HepG2 (cell line): ENCODE results near the gene PSRC1. TPM values are rescaled to one million over a fixed set of nuclear protein-coding genes. Genes with fewer than 3 reads are reported as not detected.

Source experiments
- BHLHE40 ChIP-seq: IDR thresholded peaks from 2 replicates; pipeline ENCODE4 v1.6.1; 2011; ENCODE audit warnings: low read length, improper control_type of control experiment
- CCAR2 ChIP-seq: fragments of 200-400 bp; formaldehyde crosslinking; optimal IDR thresholded peaks from 2 replicates; pipeline ENCODE3; 2018; ENCODE audit warnings: low read depth, mild to moderate bottlenecking, low read length, moderate library complexity
- JARID2 ChIP-seq: sonication (generic); formaldehyde crosslinking; IDR thresholded peaks from 2 replicates; pipeline ENCODE4 v1.8.1; 2023; ENCODE audit warnings: missing genetic modification reagents, inconsistent platforms; ENCODE audit not compliant: insufficient replicate concordance
- RFX3 ChIP-seq: IDR thresholded peaks from 2 replicates; pipeline ENCODE4 v1.6.1; 2016; ENCODE audit warnings: missing biosample characterization, missing genetic modification reagents
- SP2 ChIP-seq: sonication (generic); formaldehyde crosslinking; IDR thresholded peaks from 2 replicates; pipeline ENCODE4 v1.5.1; 2020; ENCODE audit warnings: mild to moderate bottlenecking, missing genetic modification reagents
- TEF ChIP-seq: sonication (generic); formaldehyde crosslinking; IDR thresholded peaks from 2 replicates; pipeline ENCODE4 v1.5.0; 2020; ENCODE audit warnings: missing genetic modification reagents
- THYN1 ChIP-seq: sonication (generic); formaldehyde crosslinking; IDR thresholded peaks from 2 replicates; pipeline ENCODE4 v1.8.1; 2023; ENCODE audit warnings: low read depth, mild to moderate bottlenecking, moderate library complexity, missing genetic modification reagents, borderline replicate concordance
- ZFP36L2 ChIP-seq: sonication (generic); formaldehyde crosslinking; IDR thresholded peaks from 2 replicates; pipeline ENCODE4 v1.4.0; 2020; ENCODE audit warnings: missing genetic modification reagents
- ZFP62 ChIP-seq: sonication (generic); formaldehyde crosslinking; IDR thresholded peaks from 2 replicates; pipeline ENCODE4 v1.4.0; 2020; ENCODE audit warnings: missing genetic modification reagents
- ZNF138 ChIP-seq: sonication (generic); formaldehyde crosslinking; IDR thresholded peaks from 2 replicates; pipeline ENCODE4 v1.5.0; 2020; ENCODE audit warnings: mild to moderate bottlenecking, low read depth, missing genetic modification reagents
- ZNF460 ChIP-seq: sonication (generic); formaldehyde crosslinking; IDR thresholded peaks from 2 replicates; pipeline ENCODE4 v1.5.1; 2020; ENCODE audit warnings: missing genetic modification reagents, mild to moderate bottlenecking, borderline replicate concordance
- ZNF558 ChIP-seq: sonication (generic); formaldehyde crosslinking; IDR thresholded peaks from 2 replicates; pipeline ENCODE4 v1.9.0; 2022; ENCODE audit warnings: mild to moderate bottlenecking, missing genetic modification reagents, borderline replicate concordance
- ZNF567 ChIP-seq: sonication (generic); formaldehyde crosslinking; IDR thresholded peaks from 2 replicates; pipeline ENCODE4 v1.8.1; 2023; ENCODE audit warnings: mild to moderate bottlenecking, missing genetic modification reagents, borderline replicate concordance
- ZNF772 ChIP-seq: sonication (generic); formaldehyde crosslinking; IDR thresholded peaks from 2 replicates; pipeline ENCODE4 v1.5.0; 2020; ENCODE audit warnings: mild to moderate bottlenecking, missing genetic modification reagents
- ZNF773 ChIP-seq: sonication (generic); formaldehyde crosslinking; IDR thresholded peaks from 2 replicates; pipeline ENCODE4 v1.4.0; 2020; ENCODE audit warnings: missing genetic modification reagents, borderline replicate concordance
- polyA plus RNA-seq, 8 experiments: library from polyadenylated mRNA; depleted of rRNA in 3 of 8; stranded (reverse) in 7 of 8; unstranded in 1 of 8; fragments of >200 nt; fragmentation: Illumina TruSeq in 4 of 8; extraction: Trizol in 4 of 8; gene quantifications; 2 replicates each; pipeline versions ENCODE4 v1.2.1 to v1.2.3, GENCODE V29; 2011 to 2016; ENCODE audit warnings: low read depth in 4 of 8, missing spikeins in 1 of 8, mixed read lengths in 1 of 8; ENCODE audit not compliant: insufficient read depth in 1 of 8
- total RNA-seq, 5 experiments: library from RNA; depleted of rRNA; stranded (reverse); fragments of >200 nt; fragmentation: Illumina TruSeq; extraction: Trizol; gene quantifications; 2 replicates each; pipeline ENCODE4 v1.2.3, GENCODE V29; 2016; ENCODE audit warnings: low read depth in 1 of 5
- TF ChIP-seq, protein P1 (sequence below): sonication (generic); formaldehyde crosslinking; IDR thresholded peaks from 2 replicates; pipeline ENCODE4 v1.8.0; 2023; ENCODE audit warnings: mild to moderate bottlenecking, missing genetic modification reagents
- TF ChIP-seq, protein P2 (sequence below): sonication (generic); formaldehyde crosslinking; IDR thresholded peaks from 2 replicates; pipeline ENCODE4 v1.4.0; 2020; ENCODE audit warnings: missing genetic modification reagents
- TF ChIP-seq, protein P3 (sequence below): sonication (generic); formaldehyde crosslinking; IDR thresholded peaks from 2 replicates; pipeline ENCODE4 v1.5.0; 2020; ENCODE audit warnings: missing genetic modification reagents

The PSRC1 gene
- total and polyA plus RNA-seq, 2 of the 13 experiments (the other 11 are each of a cell fraction or from before 2014, with no cell fraction given), result 28.6 to 30.3 TPM

DNA sequence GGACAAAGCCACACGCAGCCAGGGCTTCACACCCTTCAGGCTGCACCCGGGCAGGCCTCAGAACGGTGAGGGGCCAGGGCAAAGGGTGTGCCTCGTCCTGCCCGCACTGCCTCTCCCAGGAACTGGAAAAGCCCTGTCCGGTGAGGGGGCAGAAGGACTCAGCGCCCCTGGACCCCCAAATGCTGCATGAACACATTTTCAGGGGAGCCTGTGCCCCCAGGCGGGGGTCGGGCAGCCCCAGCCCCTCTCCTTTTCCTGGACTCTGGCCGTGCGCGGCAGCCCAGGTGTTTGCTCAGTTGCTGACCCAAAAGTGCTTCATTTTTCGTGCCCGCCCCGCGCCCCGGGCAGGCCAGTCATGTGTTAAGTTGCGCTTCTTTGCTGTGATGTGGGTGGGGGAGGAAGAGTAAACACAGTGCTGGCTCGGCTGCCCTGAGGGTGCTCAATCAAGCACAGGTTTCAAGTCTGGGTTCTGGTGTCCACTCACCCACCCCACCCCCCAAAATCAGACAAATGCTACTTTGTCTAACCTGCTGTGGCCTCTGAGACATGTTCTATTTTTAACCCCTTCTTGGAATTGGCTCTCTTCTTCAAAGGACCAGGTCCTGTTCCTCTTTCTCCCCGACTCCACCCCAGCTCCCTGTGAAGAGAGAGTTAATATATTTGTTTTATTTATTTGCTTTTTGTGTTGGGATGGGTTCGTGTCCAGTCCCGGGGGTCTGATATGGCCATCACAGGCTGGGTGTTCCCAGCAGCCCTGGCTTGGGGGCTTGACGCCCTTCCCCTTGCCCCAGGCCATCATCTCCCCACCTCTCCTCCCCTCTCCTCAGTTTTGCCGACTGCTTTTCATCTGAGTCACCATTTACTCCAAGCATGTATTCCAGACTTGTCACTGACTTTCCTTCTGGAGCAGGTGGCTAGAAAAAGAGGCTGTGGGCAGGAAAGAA, 8.1 kb downstream of the PSRC1 start (continued):
- no peak for TF ChIP-seq JARID2 (CRISPR knock-in tag)
- peak; percentile 75 for TF ChIP-seq CCAR2
- no peak for TF ChIP-seq ZNF460 (CRISPR knock-in tag)
- TF ChIP-seq SP2, result no peak
- TF ChIP-seq, protein P1, sequence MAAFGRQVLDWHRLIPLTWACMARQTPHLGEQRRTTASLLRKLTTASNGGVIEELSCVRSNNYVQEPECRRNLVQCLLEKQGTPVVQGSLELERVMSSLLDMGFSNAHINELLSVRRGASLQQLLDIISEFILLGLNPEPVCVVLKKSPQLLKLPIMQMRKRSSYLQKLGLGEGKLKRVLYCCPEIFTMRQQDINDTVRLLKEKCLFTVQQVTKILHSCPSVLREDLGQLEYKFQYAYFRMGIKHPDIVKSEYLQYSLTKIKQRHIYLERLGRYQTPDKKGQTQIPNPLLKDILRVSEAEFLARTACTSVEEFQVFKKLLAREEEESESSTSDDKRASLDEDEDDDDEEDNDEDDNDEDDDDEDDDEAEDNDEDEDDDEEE (CRISPR knock-in tag), result 0 out of 2 replicates have a peak, but pooled peaks have one; percentile 14
- no peak for TF ChIP-seq THYN1 (CRISPR knock-in tag)
- no peak for TF ChIP-seq ZNF773 (CRISPR knock-in tag)
- TF ChIP-seq BHLHE40, result no peak
- TF ChIP-seq, protein P2, sequence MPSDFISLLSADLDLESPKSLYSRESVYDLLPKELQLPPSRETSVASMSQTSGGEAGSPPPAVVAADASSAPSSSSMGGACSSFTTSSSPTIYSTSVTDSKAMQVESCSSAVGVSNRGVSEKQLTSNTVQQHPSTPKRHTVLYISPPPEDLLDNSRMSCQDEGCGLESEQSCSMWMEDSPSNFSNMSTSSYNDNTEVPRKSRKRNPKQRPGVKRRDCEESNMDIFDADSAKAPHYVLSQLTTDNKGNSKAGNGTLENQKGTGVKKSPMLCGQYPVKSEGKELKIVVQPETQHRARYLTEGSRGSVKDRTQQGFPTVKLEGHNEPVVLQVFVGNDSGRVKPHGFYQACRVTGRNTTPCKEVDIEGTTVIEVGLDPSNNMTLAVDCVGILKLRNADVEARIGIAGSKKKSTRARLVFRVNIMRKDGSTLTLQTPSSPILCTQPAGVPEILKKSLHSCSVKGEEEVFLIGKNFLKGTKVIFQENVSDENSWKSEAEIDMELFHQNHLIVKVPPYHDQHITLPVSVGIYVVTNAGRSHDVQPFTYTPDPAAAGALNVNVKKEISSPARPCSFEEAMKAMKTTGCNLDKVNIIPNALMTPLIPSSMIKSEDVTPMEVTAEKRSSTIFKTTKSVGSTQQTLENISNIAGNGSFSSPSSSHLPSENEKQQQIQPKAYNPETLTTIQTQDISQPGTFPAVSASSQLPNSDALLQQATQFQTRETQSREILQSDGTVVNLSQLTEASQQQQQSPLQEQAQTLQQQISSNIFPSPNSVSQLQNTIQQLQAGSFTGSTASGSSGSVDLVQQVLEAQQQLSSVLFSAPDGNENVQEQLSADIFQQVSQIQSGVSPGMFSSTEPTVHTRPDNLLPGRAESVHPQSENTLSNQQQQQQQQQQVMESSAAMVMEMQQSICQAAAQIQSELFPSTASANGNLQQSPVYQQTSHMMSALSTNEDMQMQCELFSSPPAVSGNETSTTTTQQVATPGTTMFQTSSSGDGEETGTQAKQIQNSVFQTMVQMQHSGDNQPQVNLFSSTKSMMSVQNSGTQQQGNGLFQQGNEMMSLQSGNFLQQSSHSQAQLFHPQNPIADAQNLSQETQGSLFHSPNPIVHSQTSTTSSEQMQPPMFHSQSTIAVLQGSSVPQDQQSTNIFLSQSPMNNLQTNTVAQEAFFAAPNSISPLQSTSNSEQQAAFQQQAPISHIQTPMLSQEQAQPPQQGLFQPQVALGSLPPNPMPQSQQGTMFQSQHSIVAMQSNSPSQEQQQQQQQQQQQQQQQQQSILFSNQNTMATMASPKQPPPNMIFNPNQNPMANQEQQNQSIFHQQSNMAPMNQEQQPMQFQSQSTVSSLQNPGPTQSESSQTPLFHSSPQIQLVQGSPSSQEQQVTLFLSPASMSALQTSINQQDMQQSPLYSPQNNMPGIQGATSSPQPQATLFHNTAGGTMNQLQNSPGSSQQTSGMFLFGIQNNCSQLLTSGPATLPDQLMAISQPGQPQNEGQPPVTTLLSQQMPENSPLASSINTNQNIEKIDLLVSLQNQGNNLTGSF (CRISPR knock-in tag), result no peak
- TF ChIP-seq ZNF558, result no peak
- TF ChIP-seq, protein P3, sequence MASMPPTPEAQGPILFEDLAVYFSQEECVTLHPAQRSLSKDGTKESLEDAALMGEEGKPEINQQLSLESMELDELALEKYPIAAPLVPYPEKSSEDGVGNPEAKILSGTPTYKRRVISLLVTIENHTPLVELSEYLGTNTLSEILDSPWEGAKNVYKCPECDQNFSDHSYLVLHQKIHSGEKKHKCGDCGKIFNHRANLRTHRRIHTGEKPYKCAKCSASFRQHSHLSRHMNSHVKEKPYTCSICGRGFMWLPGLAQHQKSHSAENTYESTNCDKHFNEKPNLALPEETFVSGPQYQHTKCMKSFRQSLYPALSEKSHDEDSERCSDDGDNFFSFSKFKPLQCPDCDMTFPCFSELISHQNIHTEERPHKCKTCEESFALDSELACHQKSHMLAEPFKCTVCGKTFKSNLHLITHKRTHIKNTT (CRISPR knock-in tag), result no peak
- no peak for TF ChIP-seq RFX3 (CRISPR knock-in tag)
- TF ChIP-seq ZNF772 (CRISPR knock-in tag), result no peak; the same call in none of the 2 replicates
- no peak for TF ChIP-seq TEF (CRISPR knock-in tag)
- no peak for TF ChIP-seq ZNF567 (CRISPR knock-in tag)
- TF ChIP-seq ZFP36L2 (CRISPR knock-in tag), result no peak
- no peak for TF ChIP-seq ZNF138 (CRISPR knock-in tag)
- TF ChIP-seq ZFP62 (CRISPR knock-in tag), result no peak
